H1 (cell line): ENCODE results near the gene STX19. TPM values are rescaled to one million over a fixed set of nuclear protein-coding genes. Genes with fewer than 3 reads are reported as not detected.

Source experiments
- CTCF ChIA-PET: fragments of 300-600 bp; sonication (Branson Sonifier 250); formaldehyde crosslinking; loops from one replicate; lab custom pipeline; 2021; ENCODE audit not compliant: partially characterized antibody; lab: Charles Lee
- POLR2A ChIA-PET: fragments of 300-600 bp; sonication (Branson Sonifier 250); formaldehyde crosslinking; loops from one replicate; lab custom pipeline; 2021; ENCODE audit warnings: inconsistent platforms; ENCODE audit not compliant: partially characterized antibody; lab: Charles Lee
- DNase-seq, 2 experiments: peaks; one replicate each; pipeline versions ENCODE4 v3.0.0 to v3.0.0-alpha.2; 2010 to 2022; ENCODE audit warnings: low spot score in 2 of 2, low read depth in 1 of 2, mixed read lengths in 1 of 2
- FAIRE-seq: peaks from 2 replicates; lab custom pipeline; 2011; peaks lifted over from hg19 to GRCh38; lab: Jason Lieb, UNC
- H2AFZ ChIP-seq: 2 replicates; pipeline ENCODE4 v1.8.1; 2012; ENCODE audit warnings: low read length, inconsistent platforms
- H2AK5ac ChIP-seq: 2 replicates; pipeline ENCODE4 v1.6.1; 2013; ENCODE audit warnings: low read depth, low read length
- H2BK120ac ChIP-seq: replicated peaks from 2 replicates; pipeline ENCODE3; 2013; ENCODE audit warnings: low read depth, low read length, inconsistent platforms
- H2BK12ac ChIP-seq: 2 replicates; pipeline ENCODE4 v1.6.1; 2013; ENCODE audit warnings: low read depth, low read length
- H2BK15ac ChIP-seq: 2 replicates; pipeline ENCODE4 v1.6.1; 2013; ENCODE audit warnings: low read length
- H2BK20ac ChIP-seq: 2 replicates; pipeline ENCODE4 v1.6.1; 2013; ENCODE audit warnings: low read length
- H2BK5ac ChIP-seq: 2 replicates; pipeline ENCODE4 v1.6.1; 2013; ENCODE audit warnings: low read depth, low read length
- H3K14ac ChIP-seq: 2 replicates; pipeline ENCODE4 v1.6.1; 2013; ENCODE audit warnings: inconsistent platforms; ENCODE audit not compliant: insufficient read length
- H3K18ac ChIP-seq: 2 replicates; pipeline ENCODE4 v1.6.1; 2013; ENCODE audit warnings: low read length; ENCODE audit errors: extremely low read depth
- H3K23ac ChIP-seq: 2 replicates; pipeline ENCODE4 v1.6.1; 2013; ENCODE audit warnings: inconsistent platforms; ENCODE audit not compliant: insufficient read length
- H3K23me2 ChIP-seq: 2 replicates; pipeline ENCODE4 v1.6.1; 2013; ENCODE audit warnings: low read depth, low read length
- H3K27ac ChIP-seq: 2 replicates; pipeline ENCODE4 v1.6.1; 2011; ENCODE audit warnings: low read depth, low read length, inconsistent platforms
- H3K27me3 ChIP-seq, 4 experiments: replicated peaks in 1 of 4; 1 replicate in 1 of 4; 2 replicates in 3 of 4; pipeline versions ENCODE4 v1.6.1 to v1.8.1; 2011 to 2013; ENCODE audit warnings: low read length in 3 of 4, mild to moderate bottlenecking in 3 of 4, inconsistent platforms in 2 of 4, mixed read lengths in 2 of 4, moderate library complexity in 1 of 4; ENCODE audit not compliant: control insufficient read depth in 3 of 4, insufficient read depth in 3 of 4; ENCODE audit errors: extremely low read depth in 1 of 4
- H3K36me3 ChIP-seq, 4 experiments: 2 replicates each; pipeline versions ENCODE4 v1.6.1 to v1.8.1; 2011 to 2013; ENCODE audit warnings: mild to moderate bottlenecking in 4 of 4, low read length in 3 of 4, moderate library complexity in 2 of 4, control low read depth in 1 of 4, inconsistent platforms in 1 of 4; ENCODE audit not compliant: insufficient read depth in 4 of 4, control insufficient read depth in 2 of 4
- H3K4ac ChIP-seq: replicated peaks from 2 replicates; pipeline ENCODE3; 2013; ENCODE audit warnings: low read length, low read depth, mixed read lengths, inconsistent platforms; ENCODE audit not compliant: insufficient read length
- H3K4me1 ChIP-seq, 4 experiments: replicated peaks in 1 of 4; 1 replicate in 1 of 4; 2 replicates in 3 of 4; pipeline versions ENCODE4 v1.6.1 to v1.8.1; 2011 to 2013; ENCODE audit warnings: low read length in 3 of 4, inconsistent platforms in 2 of 4, mixed read lengths in 1 of 4; ENCODE audit not compliant: insufficient read depth in 4 of 4, control insufficient read depth in 3 of 4
- H3K4me2 ChIP-seq, 2 experiments: 2 replicates each; pipeline versions ENCODE4 v1.6.1 to v1.8.1; 2011 to 2013; ENCODE audit warnings: low read depth in 2 of 2, low read length in 2 of 2, control low read depth in 1 of 2, inconsistent platforms in 1 of 2, mild to moderate bottlenecking in 1 of 2; ENCODE audit not compliant: insufficient read depth in 1 of 2
- H3K4me3 ChIP-seq, 4 experiments: fragments of 200-600, 300-600 bp in 1 of 4; sonication (generic), shearing (Covaris generic), sonication (Bioruptor Twin) in 1 of 4; 2 replicates each; pipeline versions ENCODE4 v1.5.1 to v1.8.1; 2011 to 2016; ENCODE audit warnings: low read length in 4 of 4, low read depth in 3 of 4, control low read depth in 2 of 4, inconsistent platforms in 2 of 4, mild to moderate bottlenecking in 2 of 4, mixed read lengths in 1 of 4, moderate library complexity in 1 of 4; ENCODE audit not compliant: insufficient read depth in 2 of 4; ENCODE audit errors: extremely low read depth in 1 of 4
- H3K56ac ChIP-seq: replicated peaks from 2 replicates; pipeline ENCODE3; 2013; ENCODE audit warnings: low read depth, mild to moderate bottlenecking, mixed read lengths, low read length, inconsistent platforms; ENCODE audit not compliant: insufficient read length
- H3K79me1 ChIP-seq: 2 replicates; pipeline ENCODE4 v1.6.1; 2013; ENCODE audit warnings: low read depth, low read length, control low read depth
- H3K79me2 ChIP-seq, 2 experiments: 2 replicates each; pipeline versions ENCODE4 v1.6.1 to v1.8.1; 2012 to 2013; ENCODE audit warnings: low read length in 2 of 2, mild to moderate bottlenecking in 2 of 2, inconsistent platforms in 1 of 2; ENCODE audit not compliant: insufficient read depth in 2 of 2, control insufficient read depth in 1 of 2
- H3K9ac ChIP-seq, 4 experiments: replicated peaks in 1 of 4; 1 replicate in 1 of 4; 2 replicates in 3 of 4; pipeline versions ENCODE4 v1.6.1 to v1.8.1; 2011 to 2013; ENCODE audit warnings: low read depth in 3 of 4, low read length in 3 of 4, control low read depth in 2 of 4, mild to moderate bottlenecking in 2 of 4, moderate library complexity in 2 of 4, inconsistent platforms in 1 of 4; ENCODE audit errors: extremely low read depth in 1 of 4
- H3K9me3 ChIP-seq, 2 experiments: 2 replicates each; pipeline versions ENCODE4 v1.6.1 to v1.8.1; 2012 to 2013; ENCODE audit warnings: mild to moderate bottlenecking in 2 of 2, moderate library complexity in 2 of 2, control low read depth in 1 of 2, inconsistent platforms in 1 of 2, low read depth in 1 of 2, low read length in 1 of 2, mixed read lengths in 1 of 2; ENCODE audit not compliant: insufficient read depth in 2 of 2
- H4K20me1 ChIP-seq, 2 experiments: replicated peaks in 1 of 2; 2 replicates each; pipeline versions ENCODE3 to v1.8.1; 2011 to 2013; ENCODE audit warnings: inconsistent platforms in 2 of 2, low read length in 2 of 2, mild to moderate bottlenecking in 1 of 2; ENCODE audit not compliant: insufficient read depth in 2 of 2, control insufficient read depth in 1 of 2
- H4K5ac ChIP-seq: 2 replicates; pipeline ENCODE4 v1.6.1; 2013; ENCODE audit warnings: low read length, low read depth, mixed read lengths, inconsistent platforms; ENCODE audit not compliant: insufficient read length
- H4K8ac ChIP-seq: 2 replicates; pipeline ENCODE4 v1.8.0; 2013; ENCODE audit warnings: mild to moderate bottlenecking, moderate library complexity, low read length, inconsistent platforms; ENCODE audit not compliant: insufficient read depth; ENCODE audit errors: extremely low read depth
- H4K91ac ChIP-seq: replicated peaks from 2 replicates; pipeline ENCODE3; 2013; ENCODE audit warnings: low read length, mixed read lengths, inconsistent platforms; ENCODE audit not compliant: insufficient read length
- BACH1 ChIP-seq: IDR thresholded peaks from 2 replicates; pipeline ENCODE4 v1.6.1; 2012; ENCODE audit warnings: low read length, improper control_type of control experiment
- CEBPB ChIP-seq: IDR thresholded peaks from 2 replicates; pipeline ENCODE4 v1.6.1; 2012; ENCODE audit warnings: low read depth, low read length
- EZH2 ChIP-seq: fragments of 200-600 bp; sonication (generic); IDR thresholded peaks from 2 replicates; pipeline ENCODE4 v1.7.1; 2012; ENCODE audit warnings: low read depth, mild to moderate bottlenecking, moderate library complexity, low read length, inconsistent platforms; ENCODE audit not compliant: severe bottlenecking
- HDAC2 ChIP-seq, 2 experiments: fragments of 300-600 bp in 1 of 2; sonication (generic) in 1 of 2; IDR thresholded peaks; 2 replicates each; pipeline ENCODE4 v1.6.1; 2011 to 2012; ENCODE audit warnings: low read depth in 2 of 2, low read length in 2 of 2, mild to moderate bottlenecking in 2 of 2, moderate library complexity in 2 of 2, borderline replicate concordance in 1 of 2, inconsistent platforms in 1 of 2
- JUN ChIP-seq: IDR thresholded peaks from 2 replicates; pipeline ENCODE4 v1.6.1; 2011; ENCODE audit warnings: low read depth, mild to moderate bottlenecking, improper control_type of control experiment, low read length
- JUND ChIP-seq: IDR thresholded peaks from 2 replicates; pipeline ENCODE4 v1.6.1; 2011; ENCODE audit warnings: mild to moderate bottlenecking, improper control_type of control experiment, low read length
- KDM5A ChIP-seq: fragments of 200-600 bp; IDR thresholded peaks from 2 replicates; pipeline ENCODE4 v1.7.1; 2012; ENCODE audit warnings: mild to moderate bottlenecking, low read length, inconsistent platforms, mixed read lengths
- NRF1 ChIP-seq: IDR thresholded peaks from 2 replicates; pipeline ENCODE4 v1.6.1; 2011; ENCODE audit warnings: mild to moderate bottlenecking, low read depth, low read length, improper control_type of control experiment
- PHF8 ChIP-seq: fragments of 200-600 bp; sonication (generic); conservative IDR thresholded peaks from 2 replicates; pipeline ENCODE4 v1.7.1; 2012; ENCODE audit warnings: low read depth, mild to moderate bottlenecking, inconsistent platforms, low read length, moderate library complexity
- POLR2A ChIP-seq, 2 experiments: IDR thresholded peaks; 1 replicate in 1 of 2; 2 replicates in 1 of 2; pipeline ENCODE4 v1.6.1; 2011; ENCODE audit warnings: low read depth in 2 of 2, low read length in 2 of 2, mild to moderate bottlenecking in 2 of 2; ENCODE audit errors: control extremely low read depth in 1 of 2
- POU5F1 ChIP-seq: IDR thresholded peaks from 2 replicates; pipeline ENCODE4 v1.6.1; 2011; ENCODE audit warnings: low read depth, mild to moderate bottlenecking, low read length, moderate library complexity
- RAD21 ChIP-seq, 2 experiments: IDR thresholded peaks in 1 of 2; conservative IDR thresholded peaks in 1 of 2; 2 replicates each; pipeline ENCODE4 v1.6.1; 2011; ENCODE audit warnings: low read depth in 2 of 2, low read length in 2 of 2, improper control_type of control experiment in 1 of 2, inconsistent platforms in 1 of 2, mild to moderate bottlenecking in 1 of 2, moderate library complexity in 1 of 2
- RBBP5 ChIP-seq: IDR thresholded peaks from 2 replicates; pipeline ENCODE4 v1.7.1; 2012; ENCODE audit warnings: low read depth, mild to moderate bottlenecking, inconsistent platforms, low read length, moderate library complexity, borderline replicate concordance
- SRF ChIP-seq: IDR thresholded peaks from 2 replicates; pipeline ENCODE4 v1.6.1; 2011; ENCODE audit warnings: mild to moderate bottlenecking, low read depth, low read length, moderate library complexity
- YY1 ChIP-seq: IDR thresholded peaks from 2 replicates; pipeline ENCODE4 v1.6.1; 2011; ENCODE audit warnings: low read depth, mild to moderate bottlenecking, low read length
- ZNF274 ChIP-seq: IDR thresholded peaks from 2 replicates; pipeline ENCODE4 v1.7.0; 2012; ENCODE audit warnings: low read length, borderline replicate concordance; ENCODE audit errors: extremely low read depth
- WGBS, 2 experiments: shearing (Covaris generic) in 1 of 2; methylation state at CpG; one replicate each; pipeline versions ENCODE4 v1.1.6 to v1.1.7; 2013 to 2015; ENCODE audit warnings: low lambda C conversion rate in 2 of 2, mixed read lengths in 2 of 2, inconsistent platforms in 1 of 2, low coverage in 1 of 2, missing lambda C conversion rate in 1 of 2; ENCODE audit not compliant: insufficient replicate concordance in 2 of 2, insufficient coverage in 1 of 2, insufficient read length in 1 of 2; ENCODE audit errors: extremely low coverage in 1 of 2, missing lambda C conversion rate in 1 of 2; 5-methylcytosine and 5-hydroxymethylcytosine counted together
- polyA plus RNA-seq, 7 experiments: library from polyadenylated mRNA; depleted of rRNA in 3 of 7; stranded (reverse) in 5 of 7; unstranded in 2 of 7; fragments of >200 nt in 5 of 7; fragments of 200-250 nt in 2 of 7; gene quantifications; 1 replicate in 5 of 7; 2 replicates in 1 of 7; 4 replicates in 1 of 7; pipeline versions ENCODE4 v1.2.1 to v1.2.3, GENCODE V29; 2011 to 2013; ENCODE audit warnings: missing spikeins in 2 of 7, mixed read lengths in 2 of 7
- total RNA-seq: library from RNA; stranded (reverse); fragmentation: NEBNext Ultra II Directional; extraction: Animal tissue kit (Norgen Biotek cat#: 25700); gene quantifications from 2 replicates; pipeline ENCODE4 v1.2.1, GENCODE V29; 2021

Gene STX19
- total and polyA plus RNA-seq, 2 of the 8 experiments (the other 6 are each of a cell fraction or from before 2014, with no cell fraction given), result not detected

- no peak for FAIRE-seq
- no peak overlapping the region for H3K18ac ChIP-seq
- no peak overlapping the region for H3K56ac ChIP-seq
- H4K91ac ChIP-seq, result no peak overlapping the region
- no peak overlapping the region for H3K4me2 ChIP-seq
- H2AK5ac ChIP-seq, result no peak overlapping the region
- no peaks in the 10 kb centered on the region for H3K27me3 ChIP-seq
- H3K9ac ChIP-seq, result no peak overlapping the region
- H4K5ac ChIP-seq, result no peak overlapping the region
- no peak overlapping the region for H4K8ac ChIP-seq
- H3K4me1 ChIP-seq, result no peaks in the 10 kb centered on the region
- WGBS, 2 experiments, result 91% methylated on average over 2 of the region's 2 CpGs; no CpG with 5 or more reads in 1 of the 2 experiments
- no peak overlapping the region for H3K4ac ChIP-seq
- H3K79me1 ChIP-seq, result no peaks in the 10 kb centered on the region
- H3K27ac ChIP-seq, result no peak overlapping the region
- POLR2A ChIA-PET, result no interaction called here
- no peaks in the 10 kb centered on the region for H3K23me2 ChIP-seq
- no peak overlapping the region for H2BK5ac ChIP-seq
- H2BK12ac ChIP-seq, result no peak overlapping the region
- no peaks in the 10 kb centered on the region for H4K20me1 ChIP-seq
- H3K36me3 ChIP-seq, result no peaks in the 10 kb centered on the region
- no peak for DNase-seq
- no peak overlapping the region for H2BK120ac ChIP-seq
- H2BK20ac ChIP-seq, result no peak overlapping the region
- H3K79me2 ChIP-seq, result no peaks in the 10 kb centered on the region
- H3K14ac ChIP-seq, result no peak overlapping the region
- no peak overlapping the region for H3K23ac ChIP-seq
- no peak overlapping the region for H3K4me3 ChIP-seq
- no peaks in the 10 kb centered on the region for H3K9me3 ChIP-seq
- H2AFZ ChIP-seq, result no peak overlapping the region
- CTCF ChIA-PET, result interaction anchor here (1.6 kb wide), 1 partner anchor 9 kb away, joined by 5 read pairs; no protein-coding TSS in a partner anchor
- no peak overlapping the region for H2BK15ac ChIP-seq
- TF ChIP-seq JUND, result no peak
- no peak for TF ChIP-seq EZH2
- no peak for TF ChIP-seq ZNF274
- TF ChIP-seq RAD21 (IDR thresholded peaks at IDR 0.05 in 1 of 2, conservative IDR thresholded peaks at IDR 0.05 in 1 of 2; ENCODE audit: low read depth in 2 of 2, low read length in 2 of 2), result no peak
- no peak for TF ChIP-seq POLR2A (IDR thresholded peaks at IDR 0.05; ENCODE audit: control extremely low read depth in 1 of 2, low read depth in 2 of 2, low read length in 2 of 2)
- TF ChIP-seq POU5F1, result no peak
- no peak for TF ChIP-seq PHF8
- TF ChIP-seq CEBPB, result no peak
- TF ChIP-seq BACH1, result no peak
- no peak for TF ChIP-seq NRF1
- TF ChIP-seq RBBP5, result no peak
- TF ChIP-seq SRF, result no peak
- no peak for TF ChIP-seq JUN
- no peak for TF ChIP-seq YY1
- TF ChIP-seq HDAC2 (IDR thresholded peaks at IDR 0.05; ENCODE audit: borderline replicate concordance in 1 of 2, low read depth in 2 of 2, low read length in 2 of 2), result no peak
- TF ChIP-seq KDM5A, result no peak
These were observed 1.8 kb downstream of the STX19 start for GRCh38 chr3:94026623-94027022.
